Inflammatory macrophage (primary cell): ENCODE data around the gene PCGF3.
A peak's percentile ranks its signal among the peaks of the same experiment; 100 is the strongest.
"Not testable (repeated sequence)": the region's sequence is repeated elsewhere in the genome, so short reads cannot be mapped to it uniquely, and the experiment has no call there.

Experiments
- DNase-seq, 2 donors: peaks; one replicate each; pipeline ENCODE4 v3.0.0-alpha.2; 2020 to 2022

The PCGF3 gene

DNA sequence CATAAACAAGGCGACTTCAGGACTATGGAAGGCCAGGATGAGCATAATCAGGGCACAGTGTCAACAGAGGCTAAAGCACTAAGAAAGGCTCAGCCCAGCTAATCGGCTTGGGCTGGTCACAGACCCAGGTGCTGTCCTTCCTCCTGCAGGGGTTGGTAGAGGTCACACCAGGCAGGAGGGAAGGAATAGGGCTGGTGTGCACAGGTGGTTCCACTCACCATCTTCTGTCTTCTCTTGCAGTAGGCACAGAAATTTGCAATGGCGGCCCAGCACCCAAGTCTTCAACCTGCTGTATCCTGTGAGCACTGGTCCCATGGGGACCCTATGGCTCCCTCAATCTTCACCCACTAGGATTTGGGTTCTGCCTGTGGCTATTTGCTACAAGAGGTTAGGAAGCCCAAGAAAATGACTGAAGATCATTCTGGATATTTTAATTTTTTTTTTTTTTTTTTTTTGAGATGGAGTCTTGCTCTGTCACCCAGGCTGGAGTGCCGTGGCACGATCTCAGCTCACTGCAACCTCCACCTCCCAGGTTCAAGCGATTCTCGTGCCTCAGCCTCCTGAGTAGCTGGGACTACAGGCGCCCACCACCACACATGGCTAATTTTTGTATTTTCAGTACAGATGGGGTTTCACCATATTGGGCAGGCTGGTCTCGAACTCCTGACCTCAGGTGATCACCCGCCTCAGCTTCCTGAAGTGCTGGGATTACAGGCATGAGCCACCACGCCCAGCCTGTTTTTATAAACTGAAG lies 35.6 kb upstream of the PCGF3 start:
- DNase-seq = not testable (repeated sequence)

DNA sequence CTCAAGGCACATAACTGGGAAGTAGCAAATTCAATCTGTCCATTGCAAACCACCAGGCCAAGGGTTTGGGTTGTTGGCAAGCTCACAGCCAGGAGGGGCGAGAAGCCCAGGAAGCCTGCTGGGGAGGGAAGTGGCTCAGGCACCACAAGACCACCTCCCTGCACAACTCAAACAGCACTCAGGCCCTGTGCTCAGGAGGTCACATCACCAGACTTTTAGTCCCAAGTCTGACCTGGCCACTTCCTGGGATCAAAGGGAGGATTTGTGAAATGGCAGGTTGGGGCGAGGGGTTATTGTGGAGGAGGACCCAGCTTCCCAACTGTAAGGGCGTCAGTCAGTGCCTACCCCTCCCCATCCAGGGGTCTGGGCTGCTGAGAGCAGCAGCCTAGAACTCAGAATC lies 33.9 kb upstream of the PCGF3 start:
- DNase-seq = no peak

- peak; percentile 43 to 72 for DNase-seq
Measured at GRCh38 chr4:673349-674091, 32.1 kb upstream of the PCGF3 start.

DNA sequence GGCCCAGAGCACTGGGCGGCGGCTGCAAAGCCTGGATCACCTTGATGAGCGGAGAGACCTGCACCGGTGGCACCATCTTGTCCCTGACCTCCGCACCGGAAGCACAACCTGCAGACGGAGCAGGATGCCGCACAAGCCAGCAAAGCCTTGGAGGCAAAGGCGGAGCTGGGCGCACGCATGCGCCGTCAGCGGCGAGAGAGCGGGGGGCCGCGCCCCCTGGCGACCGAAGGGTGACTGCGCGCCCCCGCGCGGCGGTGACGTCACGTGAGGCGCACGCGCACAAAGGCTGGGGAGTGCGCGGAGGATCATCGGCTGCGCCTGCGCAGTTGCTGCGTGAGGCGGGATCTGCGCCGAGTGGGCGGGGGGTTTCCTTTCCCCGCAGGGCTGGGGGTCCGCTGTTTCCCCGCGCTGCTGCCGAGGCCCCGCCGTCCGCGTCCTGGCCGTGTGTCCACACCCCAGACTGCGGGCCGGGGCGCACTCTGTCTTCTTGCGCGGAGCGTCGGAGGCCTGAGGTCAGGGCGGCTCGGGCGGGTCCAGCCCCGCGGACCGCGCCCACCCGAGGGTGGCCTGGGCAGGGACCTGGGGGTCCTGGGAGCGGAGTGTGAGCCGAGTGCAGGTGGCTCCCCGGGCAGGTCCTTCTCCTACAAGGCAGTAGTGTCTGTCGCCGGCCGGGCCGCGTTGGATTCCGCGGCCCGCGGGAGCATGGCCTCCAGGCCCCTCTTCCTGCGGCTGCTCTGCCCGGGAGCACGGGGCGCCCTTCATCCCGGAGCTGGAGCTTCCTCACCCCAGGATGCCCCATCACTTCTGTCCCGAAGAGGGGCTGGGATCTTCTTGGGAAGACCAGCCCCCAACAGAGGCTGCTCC lies 31.2 kb upstream of the PCGF3 start, which contains the start of the genes ATP5ME and MYL5:
Gene ATP5ME, minus strand, starts transcription at position 105 of the 864 bp plus-strand sequence. Its CDS starts 29 bp downstream, at position 76.
Gene MYL5, plus strand, starts transcription at position 371 of the 864 bp plus-strand sequence. CDS start 3,485 bp downstream, outside the sequence.
- peak; percentile 97 for DNase-seq

DNA sequence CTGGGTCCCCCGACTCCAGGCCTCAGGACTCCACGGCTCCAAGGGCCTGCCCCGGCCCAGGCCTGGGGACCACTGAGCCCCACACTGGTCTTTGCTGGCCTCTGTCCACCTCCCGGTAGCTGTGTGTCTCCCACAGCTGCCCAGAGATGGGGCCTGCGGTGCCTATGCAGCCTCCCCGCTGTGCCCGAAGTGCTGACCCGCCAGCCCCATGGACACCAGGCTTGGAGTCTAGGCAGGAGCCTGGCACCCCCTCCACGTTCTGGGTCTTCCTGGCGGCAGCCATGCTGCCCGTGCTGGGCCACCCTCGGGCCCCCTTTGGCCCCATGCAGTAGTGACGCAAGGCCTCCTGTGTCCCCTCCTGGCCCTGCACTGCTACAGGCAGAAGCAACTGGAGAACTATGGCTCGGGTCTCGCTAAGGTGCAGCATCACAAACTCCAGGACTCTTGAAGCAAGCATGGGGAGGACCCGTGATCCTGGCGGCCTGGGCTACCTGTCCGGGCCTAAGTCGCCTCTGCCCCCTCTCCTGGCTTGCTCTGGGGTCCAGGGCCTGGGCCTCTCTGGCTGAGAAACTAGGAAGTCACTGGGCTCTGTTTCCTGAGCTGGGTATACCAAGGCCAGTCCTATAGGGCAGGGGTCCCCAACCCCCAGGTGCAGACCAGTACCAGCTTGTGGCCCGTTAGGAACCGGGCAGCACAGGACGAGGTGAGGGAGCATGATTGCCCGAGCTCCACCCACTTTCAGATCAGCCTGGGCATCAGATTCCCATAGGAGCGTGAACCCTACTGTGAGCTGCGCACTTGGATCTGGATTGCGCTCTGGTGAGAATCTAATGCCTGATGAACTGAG lies 30.4 kb upstream of the PCGF3 start:
- no peak for DNase-seq

- no peak for DNase-seq
Measured at GRCh38 chr4:675980-676870, 29.4 kb upstream of the PCGF3 start.

DNA sequence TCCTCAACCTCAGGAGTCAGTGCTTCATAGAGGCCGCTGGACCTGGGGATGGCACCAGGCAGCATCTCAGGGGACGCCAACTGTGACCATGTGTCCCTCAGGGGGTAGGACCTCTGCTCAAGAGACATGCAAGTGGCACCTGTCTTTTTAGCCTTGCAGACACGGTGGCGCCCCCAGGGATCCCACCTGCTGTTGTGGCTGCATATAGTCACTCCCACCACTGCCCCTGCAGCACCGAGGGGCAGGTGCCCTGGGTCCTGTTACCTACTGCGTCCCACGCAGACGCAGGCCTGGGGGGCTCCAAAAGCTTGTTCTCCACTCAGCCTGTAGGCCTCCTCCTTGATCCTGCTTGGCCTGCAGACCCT lies 28.8 kb upstream of the PCGF3 start:
- no peak for DNase-seq

GRCh38 chr4:677431-678293 lies 28.0 kb upstream of the PCGF3 start:
- peak in 1 of 2 donors; percentile 70 for DNase-seq

- DNase-seq = no peak
Measured at GRCh38 chr4:678331-679103, 27.1 kb upstream of the PCGF3 start.

DNA sequence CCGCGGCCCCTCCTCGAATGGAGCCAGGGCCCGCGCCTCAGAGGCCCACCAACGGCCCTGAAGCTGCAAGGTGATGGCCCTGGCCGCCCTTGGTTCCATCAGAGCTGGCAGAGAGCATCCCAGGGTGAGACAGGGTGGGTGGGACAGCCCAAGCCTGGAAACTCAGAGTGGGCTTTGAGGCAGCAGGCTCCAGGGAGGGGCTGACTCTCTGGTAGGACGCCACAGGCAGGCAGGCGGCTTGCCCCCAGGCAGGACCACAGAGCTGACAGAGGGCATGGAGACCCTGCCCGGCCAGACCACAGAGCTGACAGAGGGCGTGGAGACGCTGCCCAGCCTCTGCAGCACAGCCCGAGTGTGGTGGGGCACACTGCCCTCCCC lies 26.5 kb upstream of the PCGF3 start:
- DNase-seq = no peak

GRCh38 chr4:679629-680028 lies 26.0 kb upstream of the PCGF3 start:
- DNase-seq = no peak

- no peak for DNase-seq
Measured at GRCh38 chr4:680091-680490, 25.5 kb upstream of the PCGF3 start.

- DNase-seq = peak in 1 of 2 donors; percentile 79
Measured at GRCh38 chr4:680551-680927, 25.1 kb upstream of the PCGF3 start.

DNA sequence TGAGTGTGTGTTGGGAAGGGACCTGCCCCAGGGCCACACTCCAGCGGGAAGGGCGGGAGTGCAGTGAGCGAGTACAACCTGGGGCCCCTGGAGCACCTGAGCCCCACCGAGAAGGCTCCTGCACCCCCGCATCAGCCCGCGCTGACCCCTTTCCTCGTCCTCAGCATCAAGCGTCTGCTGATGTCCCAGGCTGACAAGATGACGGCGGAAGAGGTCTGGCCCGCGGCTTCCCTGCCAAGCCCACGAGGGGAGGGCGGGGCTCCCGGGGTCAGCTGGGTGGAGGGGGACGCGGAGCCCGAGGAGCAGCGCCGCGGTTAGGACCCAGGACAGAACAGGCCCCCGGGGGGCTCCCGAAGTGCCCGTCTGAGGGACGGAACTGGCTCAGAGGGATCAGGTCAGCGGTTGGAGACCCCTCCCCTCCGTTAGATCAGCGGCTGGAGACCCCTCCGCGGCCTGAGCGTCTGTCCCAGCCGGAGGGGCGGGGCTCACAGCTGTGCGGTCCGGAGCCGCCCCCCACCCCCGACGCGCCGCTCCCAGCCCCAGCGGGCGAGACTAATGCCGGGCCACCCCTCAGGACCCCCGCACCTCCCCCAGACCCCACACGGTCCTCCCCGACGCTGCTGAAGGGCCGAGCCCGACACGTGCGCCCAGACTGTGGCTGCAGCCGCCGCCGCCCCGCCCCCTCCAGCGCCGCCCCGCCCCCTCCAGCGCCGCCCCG lies 24.5 kb upstream of the PCGF3 start:
- DNase-seq = peak; percentile 31 to 61

DNA sequence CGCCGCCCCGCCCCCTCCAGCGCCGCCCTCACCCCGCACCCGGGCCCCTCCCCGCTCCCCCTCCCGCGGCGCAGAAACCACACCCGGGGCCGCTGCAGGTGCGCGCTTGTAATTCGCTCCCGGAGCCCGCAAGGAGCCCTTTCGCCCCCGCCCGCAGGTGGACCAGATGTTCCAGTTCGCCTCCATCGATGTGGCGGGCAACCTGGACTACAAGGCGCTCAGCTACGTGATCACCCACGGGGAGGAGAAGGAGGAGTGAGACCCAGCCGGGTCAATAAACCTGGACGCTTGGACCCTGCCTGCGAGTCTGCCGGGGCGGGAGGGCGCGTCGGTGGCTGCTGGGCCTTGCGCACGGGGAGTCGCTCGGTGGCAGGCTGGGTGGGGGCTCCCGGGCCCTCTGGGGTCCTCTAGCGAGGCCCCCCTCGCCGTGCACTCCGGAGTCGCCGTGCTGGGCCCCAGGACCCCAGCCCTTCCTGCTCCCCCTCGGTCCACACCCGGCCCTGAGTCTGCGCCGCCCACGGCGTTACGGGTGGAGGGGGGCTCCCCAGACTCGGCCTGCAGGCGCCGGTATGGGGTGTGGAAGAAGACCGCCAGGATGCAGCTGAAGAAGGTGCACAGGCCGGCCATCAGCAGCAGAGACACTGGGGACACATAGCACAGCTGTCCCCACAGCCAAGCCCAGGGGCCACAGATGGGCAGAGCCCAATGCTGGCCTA lies 23.7 kb upstream of the PCGF3 start:
- DNase-seq = no peak

- no peak for DNase-seq
Measured at GRCh38 chr4:682490-683172, 23.0 kb upstream of the PCGF3 start.

DNA sequence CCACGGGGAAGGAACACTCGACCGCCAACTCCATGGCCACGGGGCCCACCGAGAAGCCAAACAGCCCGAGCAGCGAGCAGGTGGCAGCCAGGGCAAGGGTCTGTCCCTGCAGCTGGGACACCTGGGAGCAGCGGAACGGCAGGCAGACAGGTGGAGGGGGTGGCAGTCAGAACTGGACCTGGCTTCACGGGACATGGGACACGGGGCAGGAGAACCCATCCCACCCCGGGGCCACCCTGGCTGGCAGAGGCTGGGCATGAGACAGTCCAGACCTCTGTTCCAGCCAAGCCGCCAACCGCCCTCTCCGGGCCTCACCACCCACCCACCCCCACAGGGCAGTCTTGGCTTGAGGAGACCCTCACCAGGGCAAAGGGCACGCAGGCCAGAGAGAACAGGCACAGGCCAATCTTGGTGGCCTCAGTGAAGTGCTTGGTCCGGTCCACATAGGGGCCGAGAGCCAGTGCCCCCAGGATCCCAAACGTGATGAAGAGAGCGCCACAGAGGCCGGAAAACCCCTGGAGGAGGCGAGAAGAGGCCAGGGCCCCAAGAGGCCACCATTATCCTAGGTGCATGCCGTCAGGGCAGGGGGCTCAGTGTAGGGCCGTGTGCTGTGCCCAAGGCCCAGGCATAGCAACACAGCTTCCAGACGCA lies 22.3 kb upstream of the PCGF3 start:
- DNase-seq = no peak
